ENCODE results near the gene ABLIM2.

The ABLIM2 gene

GRCh38 chr4:8168232-8168631 lies 9.6 kb upstream of the ABLIM2 start:
- H3K4me3 ChIP-seq (ENCODE audit: low read length) = no peak overlapping the region
- peak; percentile 40 for TF ChIP-seq CTCF (conservative IDR thresholded peaks at IDR 0.05; ENCODE audit: low read length)
- DNase-seq (ENCODE audit: low read depth) = no peak

GRCh38 chr4:8167815-8168214 lies 9.2 kb upstream of the ABLIM2 start:
- no peak for DNase-seq (ENCODE audit: low read depth)
- no peak overlapping the region for H3K4me3 ChIP-seq (ENCODE audit: low read length)
- TF ChIP-seq CTCF (conservative IDR thresholded peaks at IDR 0.05; ENCODE audit: low read length) = no peak

DNA sequence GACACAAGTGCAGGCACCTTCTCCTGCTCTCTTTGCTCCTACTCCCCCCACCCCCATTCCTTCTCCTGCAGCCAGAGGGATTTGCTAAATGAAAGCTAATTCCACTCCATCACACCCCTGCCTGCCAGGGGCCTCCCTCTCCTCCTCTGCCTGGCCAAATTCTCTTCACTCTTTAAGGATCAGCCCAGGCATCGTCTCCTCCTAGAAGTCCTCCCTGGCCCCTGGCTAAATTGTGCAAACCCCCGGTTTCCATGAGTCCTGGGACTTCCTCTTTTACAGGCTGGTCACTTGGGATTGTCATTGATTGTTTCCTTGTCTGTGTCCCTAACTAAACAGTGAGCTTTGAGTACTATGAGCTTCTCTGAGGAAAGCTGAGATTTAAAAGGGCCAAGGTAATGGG lies 8.7 kb upstream of the ABLIM2 start:
- no peak for TF ChIP-seq CTCF (conservative IDR thresholded peaks at IDR 0.05; ENCODE audit: low read length)
- DNase-seq (ENCODE audit: low read depth) = no peak
- no peak overlapping the region for H3K4me3 ChIP-seq (ENCODE audit: low read length)

- H3K4me3 ChIP-seq (ENCODE audit: low read length) = no peak overlapping the region
- DNase-seq (ENCODE audit: low read depth) = no peak
- no peak for TF ChIP-seq CTCF (conservative IDR thresholded peaks at IDR 0.05; ENCODE audit: low read length)
These were observed 6.8 kb upstream of the ABLIM2 start for GRCh38 chr4:8165374-8165896.

DNA sequence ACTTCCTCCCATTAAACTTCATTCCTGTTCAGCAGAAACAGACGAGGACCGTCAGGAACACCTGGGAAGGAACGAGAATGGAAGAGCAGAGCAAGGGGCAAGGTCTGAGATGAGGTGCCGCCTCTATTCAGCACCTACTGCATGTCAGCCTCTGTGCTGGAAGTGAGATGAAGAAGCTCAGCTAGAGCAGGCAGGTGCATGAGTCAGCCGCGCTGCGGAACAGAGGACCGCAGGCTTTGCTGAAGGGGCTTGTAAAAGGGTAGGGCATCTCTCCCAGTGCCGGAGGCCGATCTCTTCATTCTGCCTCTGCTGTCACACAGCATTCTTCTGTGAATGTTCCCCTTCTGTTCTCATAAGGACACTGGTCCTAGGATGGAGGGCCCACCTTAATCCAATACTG lies 6.1 kb upstream of the ABLIM2 start:
- no peak for TF ChIP-seq CTCF (conservative IDR thresholded peaks at IDR 0.05; ENCODE audit: low read length)
- DNase-seq (ENCODE audit: low read depth) = no peak
- no peak overlapping the region for H3K4me3 ChIP-seq (ENCODE audit: low read length)

GRCh38 chr4:8164194-8164565 lies 5.6 kb upstream of the ABLIM2 start:
- DNase-seq (ENCODE audit: low read depth) = no peak
- H3K4me3 ChIP-seq (ENCODE audit: low read length) = no peak overlapping the region
- TF ChIP-seq CTCF (conservative IDR thresholded peaks at IDR 0.05; ENCODE audit: low read length) = no peak

GRCh38 chr4:8163436-8164193 lies 5.0 kb upstream of the ABLIM2 start:
- no peak overlapping the region for H3K4me3 ChIP-seq (ENCODE audit: low read length)
- TF ChIP-seq CTCF (conservative IDR thresholded peaks at IDR 0.05; ENCODE audit: low read length) = no peak
- DNase-seq (ENCODE audit: low read depth) = no peak

Data from AG10803 (cell line).